Mucosa of descending colon (tissue), 3 donors: ENCODE measurements around the gene SYNJ1. TPM values are rescaled to one million over a fixed set of nuclear protein-coding genes. Genes with fewer than 3 reads are reported as not detected.

Experiments used
- ATAC-seq: fragments of 200-7000 bp; cut with Tn5 transposase; one replicate; pipeline ENCODE4 v1.9.1; 2020; ENCODE audit warnings: mild to moderate bottlenecking, moderate library complexity
- DNase-seq, 3 donors: peaks; one replicate each; pipeline ENCODE4 v3.0.0-alpha.2; 2020
- H3K36me3 ChIP-seq: fragments of 200-600 bp; one replicate; pipeline ENCODE4 v1.8.0; 2021; ENCODE audit warnings: low read depth, mild to moderate bottlenecking
- H3K4me1 ChIP-seq: fragments of 200-600 bp; one replicate; pipeline ENCODE4 v1.8.0; 2021; ENCODE audit warnings: low read depth, mild to moderate bottlenecking
- H3K4me3 ChIP-seq: fragments of 200-600 bp; one replicate; pipeline ENCODE4 v1.8.0; 2021; ENCODE audit warnings: mild to moderate bottlenecking
- H3K9me3 ChIP-seq: fragments of 200-600 bp; one replicate; pipeline ENCODE4 v1.8.0; 2021; ENCODE audit warnings: mild to moderate bottlenecking
- intact Hi-C, 2 donors: fragments of 100-400 bp; cut with DNase I in 1 of 2; cut with micrococcal nuclease in 1 of 2; formaldehyde crosslinking; loops; one replicate each; pipeline versions ENCODE4 v1.11.0 to v1.11.1; 2022; cut with DNase I, micrococcal nuclease
- total RNA-seq, 3 donors: library from RNA; stranded (reverse); fragmentation: NEBNext Ultra II Directional in 2 of 3; extraction: Animal tissue kit (Norgen Biotek cat#: 25700) in 2 of 3; gene quantifications; one replicate each; pipeline versions ENCODE4 v1.2.1 to v1.2.4, GENCODE V29; 2021 to 2023
- TF ChIP-seq, protein P1 (sequence below): fragments of 200-600 bp; IDR thresholded peaks from one replicate; pipeline ENCODE4 v1.8.0; 2022; ENCODE audit warnings: antibody characterized with exemption, mild to moderate bottlenecking
- donor health status: DM: no; HTN: no; CAD: no; lungs with moderate emphysema.
- donor health status: DM: no; HTN: no; CAD: no.
- donor health status: DM: no; HTN: yes; CAD: no.

SYNJ1 gene
- total RNA-seq, 3 donors from 2014 or later, result 13.2 to 21.1 (median 16.8) TPM

DNA sequence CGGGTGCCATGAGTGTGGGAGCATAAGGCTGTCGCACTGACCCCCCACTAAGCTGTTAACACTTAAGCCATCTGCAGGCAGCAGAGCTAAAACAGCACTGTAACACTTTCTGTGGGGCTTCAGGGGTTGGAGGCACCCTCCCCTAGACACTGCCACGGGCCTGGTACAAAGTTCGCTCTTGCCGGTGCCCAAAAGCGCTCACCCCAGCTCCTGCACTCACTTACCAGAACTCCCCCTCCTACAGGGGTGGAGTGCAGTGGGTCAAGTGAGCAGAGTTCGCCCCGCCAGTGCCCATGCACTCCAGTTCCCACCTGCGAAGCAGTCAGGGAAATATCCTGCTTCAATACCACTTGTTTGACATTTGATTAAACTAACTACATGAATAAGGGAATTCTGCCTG, 69.3 kb downstream of the SYNJ1 start:
- no peak for DNase-seq
- no peak for ATAC-seq
- Histone ChIP-seq H3K9me3 (peaks cover 2% of the 10 kb centered on the region), H3K36me3 (no peaks in the 10 kb centered on the region), H3K4me1 (no peaks in the 10 kb centered on the region), H3K4me3 (no peak overlapping the region)
- intact Hi-C loops, result no loop called here
- TF ChIP-seq, protein P1, sequence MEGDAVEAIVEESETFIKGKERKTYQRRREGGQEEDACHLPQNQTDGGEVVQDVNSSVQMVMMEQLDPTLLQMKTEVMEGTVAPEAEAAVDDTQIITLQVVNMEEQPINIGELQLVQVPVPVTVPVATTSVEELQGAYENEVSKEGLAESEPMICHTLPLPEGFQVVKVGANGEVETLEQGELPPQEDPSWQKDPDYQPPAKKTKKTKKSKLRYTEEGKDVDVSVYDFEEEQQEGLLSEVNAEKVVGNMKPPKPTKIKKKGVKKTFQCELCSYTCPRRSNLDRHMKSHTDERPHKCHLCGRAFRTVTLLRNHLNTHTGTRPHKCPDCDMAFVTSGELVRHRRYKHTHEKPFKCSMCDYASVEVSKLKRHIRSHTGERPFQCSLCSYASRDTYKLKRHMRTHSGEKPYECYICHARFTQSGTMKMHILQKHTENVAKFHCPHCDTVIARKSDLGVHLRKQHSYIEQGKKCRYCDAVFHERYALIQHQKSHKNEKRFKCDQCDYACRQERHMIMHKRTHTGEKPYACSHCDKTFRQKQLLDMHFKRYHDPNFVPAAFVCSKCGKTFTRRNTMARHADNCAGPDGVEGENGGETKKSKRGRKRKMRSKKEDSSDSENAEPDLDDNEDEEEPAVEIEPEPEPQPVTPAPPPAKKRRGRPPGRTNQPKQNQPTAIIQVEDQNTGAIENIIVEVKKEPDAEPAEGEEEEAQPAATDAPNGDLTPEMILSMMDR, result no peak

DNA sequence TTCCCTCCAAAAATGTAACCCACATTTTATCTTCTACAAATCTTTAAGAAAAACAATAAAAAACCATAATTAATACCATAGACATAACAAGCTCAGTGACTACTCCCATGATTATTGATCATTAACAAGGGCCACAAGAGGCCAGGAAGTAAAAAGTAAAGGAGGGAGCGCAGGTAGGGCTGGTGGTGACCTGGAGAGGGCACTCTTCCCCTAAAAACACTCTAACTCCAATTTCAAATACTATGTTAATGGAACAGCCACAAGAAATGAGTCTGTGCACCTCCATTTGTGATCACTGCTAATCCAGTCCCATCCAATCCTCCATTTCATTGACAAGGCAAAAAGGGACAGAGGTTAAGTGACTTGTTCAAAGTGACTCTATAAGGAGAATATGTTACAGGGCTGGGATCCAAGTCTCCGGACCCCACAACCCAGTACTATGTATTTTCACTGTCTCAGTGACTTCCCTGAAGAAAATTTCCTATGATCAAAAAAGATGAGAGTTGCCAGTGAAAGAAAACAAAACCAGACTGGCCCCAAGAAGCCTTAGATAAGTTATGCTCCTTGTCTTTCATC, 74.4 kb downstream of the SYNJ1 start:
- DNase-seq (peak in 1 of 3 donors; percentile 51), ATAC-seq (peak; percentile 82)
- TF ChIP-seq, protein P1, result peak; percentile 46
- H3K4me1 ChIP-seq, result no peaks in the 10 kb centered on the region
- H3K9me3 ChIP-seq, result no peaks in the 10 kb centered on the region
- intact Hi-C loops, result loop anchor here in 1 of 2 donors (5.0 kb wide), 1 partner anchor 174 kb away; no protein-coding TSS in a partner anchor
- no peaks in the 10 kb centered on the region for H3K36me3 ChIP-seq
- H3K4me3 ChIP-seq, result no peak overlapping the region

DNA sequence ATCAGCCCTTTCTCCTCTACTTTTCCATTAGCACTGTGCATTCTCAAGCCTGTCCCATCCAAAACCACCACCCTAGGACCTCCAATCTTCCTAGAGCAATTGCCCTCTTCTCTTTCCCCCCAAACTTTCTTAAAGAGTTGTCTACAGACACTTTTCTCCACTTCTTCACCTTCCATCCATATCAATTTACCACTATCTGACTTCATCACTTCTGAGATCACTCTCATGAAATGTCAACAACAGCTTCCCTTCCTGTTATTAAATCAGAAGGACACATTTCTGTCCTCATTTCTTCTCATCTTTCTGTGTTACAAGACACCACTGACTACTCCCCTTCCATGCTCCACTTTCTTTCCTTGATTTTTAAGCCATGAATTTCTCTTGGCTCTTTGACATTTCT, 79.6 kb downstream of the SYNJ1 start:
- Histone ChIP-seq H3K4me3 (no peak overlapping the region), H3K4me1 (no peaks in the 10 kb centered on the region), H3K9me3 (no peaks in the 10 kb centered on the region), H3K36me3 (no peaks in the 10 kb centered on the region)
- DNase-seq (no peak), ATAC-seq (no peak)
- TF ChIP-seq, protein P1, result no peak
- intact Hi-C loops, result no loop called here

GRCh38 chr21:32645261-32646182, 82.3 kb downstream of the SYNJ1 start:
- intact Hi-C loops, result no loop called here
- no peak overlapping the region for H3K4me3 ChIP-seq
- H3K4me1 ChIP-seq, result no peaks in the 10 kb centered on the region
- no peaks in the 10 kb centered on the region for H3K36me3 ChIP-seq
- no peaks in the 10 kb centered on the region for H3K9me3 ChIP-seq
- TF ChIP-seq, protein P1, result no peak
- no peak for DNase-seq
- ATAC-seq, result no peak

DNA sequence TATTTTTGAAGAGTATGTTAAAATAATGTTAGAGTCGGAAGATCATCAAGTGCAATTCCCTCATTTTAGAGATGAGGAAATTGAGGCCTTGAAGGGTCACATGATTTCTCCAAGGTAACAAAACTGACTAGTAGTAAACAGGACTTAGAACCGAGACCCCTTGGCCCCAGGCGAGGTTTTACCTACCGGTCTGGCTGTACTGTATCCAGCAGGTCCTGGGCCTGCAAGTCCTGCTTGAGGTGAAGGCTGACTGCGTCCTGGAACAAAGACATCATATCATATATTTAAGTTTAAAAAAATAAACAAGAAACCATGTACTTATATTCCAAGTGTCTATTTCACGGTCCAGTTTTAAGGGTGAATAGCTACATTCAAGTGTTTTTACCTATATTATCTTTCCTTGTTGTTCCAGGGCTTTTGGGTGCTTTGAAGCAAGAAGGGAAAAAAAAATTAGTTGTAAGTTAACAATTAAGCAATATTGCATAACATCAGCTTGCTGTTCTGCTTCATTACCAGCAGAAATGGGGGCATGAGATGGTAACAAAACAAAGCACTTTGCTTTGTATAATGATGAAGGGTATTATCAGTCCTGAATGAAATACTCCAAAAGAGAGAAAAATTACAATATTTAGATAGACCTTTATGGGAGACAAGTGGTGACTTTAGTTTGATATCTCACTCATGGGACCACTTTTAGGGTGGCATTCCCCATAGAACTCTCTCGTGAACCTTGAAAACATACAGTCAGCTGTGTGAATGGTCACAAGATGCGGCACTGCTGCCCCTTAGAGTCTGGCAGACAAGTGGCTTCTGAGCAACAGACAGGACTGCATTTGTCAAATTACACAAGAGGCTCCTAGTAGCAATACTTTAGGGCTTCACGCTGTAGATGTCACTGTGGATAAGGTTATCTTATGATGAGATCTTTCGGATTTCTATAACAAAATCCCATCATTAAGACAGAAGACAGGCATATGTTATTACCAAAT, 85.8 kb downstream of the SYNJ1 start:
- intact Hi-C loops, result no loop called here
- TF ChIP-seq, protein P1, result no peak
- Histone ChIP-seq H3K9me3 (no peaks in the 10 kb centered on the region), H3K4me1 (no peaks in the 10 kb centered on the region), H3K4me3 (no peak overlapping the region), H3K36me3 (no peaks in the 10 kb centered on the region)
- DNase-seq (no peak), ATAC-seq (no peak)
